Measurements from ENCODE around the gene ATP2B3.

The ATP2B3 gene

GRCh38 chrX:153576239-153576870, 58.9 kb downstream of the ATP2B3 start:
- no peak for FAIRE-seq

- FAIRE-seq: no peak
Observed at GRCh38 chrX:153576961-153577360, 59.5 kb downstream of the ATP2B3 start.

GRCh38 chrX:153578200-153578835, 60.9 kb downstream of the ATP2B3 start:
- no peak for FAIRE-seq

- FAIRE-seq: no peak
Observed at GRCh38 chrX:153578889-153579288, 61.4 kb downstream of the ATP2B3 start.

- no peak for FAIRE-seq
Observed at GRCh38 chrX:153580700-153581386, 63.4 kb downstream of the ATP2B3 start.

GRCh38 chrX:153582896-153583295, 65.5 kb downstream of the ATP2B3 start:
- FAIRE-seq: no peak

GRCh38 chrX:153583433-153583832, 66.0 kb downstream of the ATP2B3 start:
- no peak for FAIRE-seq

- FAIRE-seq: no peak
Observed at GRCh38 chrX:153585827-153586226, 68.4 kb downstream of the ATP2B3 start.

GRCh38 chrX:153587342-153587741, 69.9 kb downstream of the ATP2B3 start:
- FAIRE-seq: no peak

GRCh38 chrX:153588021-153588781, 70.8 kb downstream of the ATP2B3 start:
- no peak for FAIRE-seq

GRCh38 chrX:153588782-153589446, 71.5 kb downstream of the ATP2B3 start:
- no peak for FAIRE-seq

GRCh38 chrX:153590961-153591956, 73.8 kb downstream of the ATP2B3 start:
- no peak for FAIRE-seq

- FAIRE-seq: no peak
Observed at GRCh38 chrX:153592091-153592833, 74.8 kb downstream of the ATP2B3 start.

- FAIRE-seq: no peak
Observed at GRCh38 chrX:153592966-153593688, 75.7 kb downstream of the ATP2B3 start.

GRCh38 chrX:153593811-153594500, 76.5 kb downstream of the ATP2B3 start:
- FAIRE-seq: no peak

- FAIRE-seq: no peak
Observed at GRCh38 chrX:153595387-153595786, 77.9 kb downstream of the ATP2B3 start.

GRCh38 chrX:153595859-153596857, 78.7 kb downstream of the ATP2B3 start:
- FAIRE-seq: no peak

Data from TTC549 (cell line).